Activated CD4-positive, alpha-beta memory T cell treated with anti-CD3 and anti-CD28 coated beads, Interleukin-2, amount 10 ng/mL, durations not matched to agents 7 days and 5 days (primary cell): Measurements from ENCODE around the gene APBA2. TPM values are rescaled to one million over a fixed set of nuclear protein-coding genes. Genes with fewer than 3 reads are reported as not detected.

ENCODE experiments used
- CTCF ChIA-PET: fragments of 350-600 bp; sonication (Branson Sonifier 250); formaldehyde crosslinking; loops from one replicate; lab custom pipeline; 2021; ENCODE audit warnings: antibody characterized with exemption, inconsistent platforms; lab: Charles Lee
- POLR2A ChIA-PET: fragments of 350-600 bp; sonication (Branson Sonifier 250); formaldehyde crosslinking; loops from one replicate; lab custom pipeline; 2021; ENCODE audit warnings: antibody characterized with exemption; lab: Charles Lee
- DNase-seq: peaks from one replicate; pipeline ENCODE4 v3.0.0-alpha.2; 2020
- H3K27ac Mint-ChIP-seq: one replicate; pipeline ENCODE4 v1.8.0; 2021; ENCODE audit warnings: mild to moderate bottlenecking, mixed read lengths
- H3K27me3 Mint-ChIP-seq: one replicate; pipeline ENCODE4 v1.8.0; 2021; ENCODE audit warnings: mixed read lengths
- H3K36me3 Mint-ChIP-seq: one replicate; pipeline ENCODE4 v1.8.0; 2021; ENCODE audit warnings: low read depth, mixed read lengths
- H3K4me1 Mint-ChIP-seq: one replicate; pipeline ENCODE4 v1.8.0; 2021; ENCODE audit warnings: mixed read lengths
- H3K4me3 Mint-ChIP-seq: one replicate; pipeline ENCODE4 v1.8.0; 2021; ENCODE audit warnings: mild to moderate bottlenecking, mixed read lengths
- H3K9me3 Mint-ChIP-seq: one replicate; pipeline ENCODE4 v1.8.0; 2021; ENCODE audit warnings: mixed read lengths
- total RNA-seq, 2 experiments: library from RNA; stranded (reverse); gene quantifications; one replicate each; pipeline ENCODE4 v1.2.3, GENCODE V29; 2021

APBA2 gene
- total RNA-seq, 2 experiments from 2014 or later = 0.81 to 0.93 TPM

GRCh38 chr15:28903555-28903954 is 17.8 kb downstream of the APBA2 start:
- H3K4me1 Mint-ChIP-seq = no peaks in the 10 kb centered on the region
- ChIA-PET POLR2A (no interaction called here), CTCF (no interaction called here)
- H3K9me3 Mint-ChIP-seq = no peaks in the 10 kb centered on the region
- no peak overlapping the region for H3K4me3 Mint-ChIP-seq
- H3K36me3 Mint-ChIP-seq = no peaks in the 10 kb centered on the region
- H3K27ac Mint-ChIP-seq = no peak overlapping the region
- H3K27me3 Mint-ChIP-seq = no peaks in the 10 kb centered on the region
- DNase-seq = no peak

DNA sequence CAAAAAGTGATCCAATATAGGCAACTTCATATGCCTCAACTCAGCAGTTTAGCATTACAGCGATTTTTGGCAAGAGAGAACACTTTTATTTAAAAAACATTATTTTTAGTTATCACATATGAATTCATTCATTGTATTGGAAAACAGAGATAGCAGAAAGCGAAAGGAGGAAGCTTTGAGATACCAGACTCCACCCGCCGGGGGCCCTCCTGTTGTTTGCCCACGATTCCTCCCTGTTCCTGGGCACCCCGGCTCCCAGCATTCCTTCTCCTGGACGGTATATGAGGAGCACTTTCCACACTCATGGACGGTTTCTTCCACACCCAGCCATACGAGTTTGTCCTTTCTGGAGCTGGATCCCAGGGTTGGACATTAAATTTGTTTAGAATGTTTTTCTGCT is 18.2 kb downstream of the APBA2 start:
- no peak for DNase-seq
- no peaks in the 10 kb centered on the region for H3K36me3 Mint-ChIP-seq
- no peaks in the 10 kb centered on the region for H3K27me3 Mint-ChIP-seq
- no peak overlapping the region for H3K27ac Mint-ChIP-seq
- ChIA-PET POLR2A (no interaction called here), CTCF (no interaction called here)
- H3K4me3 Mint-ChIP-seq = no peak overlapping the region
- H3K4me1 Mint-ChIP-seq = no peaks in the 10 kb centered on the region
- no peaks in the 10 kb centered on the region for H3K9me3 Mint-ChIP-seq

DNA sequence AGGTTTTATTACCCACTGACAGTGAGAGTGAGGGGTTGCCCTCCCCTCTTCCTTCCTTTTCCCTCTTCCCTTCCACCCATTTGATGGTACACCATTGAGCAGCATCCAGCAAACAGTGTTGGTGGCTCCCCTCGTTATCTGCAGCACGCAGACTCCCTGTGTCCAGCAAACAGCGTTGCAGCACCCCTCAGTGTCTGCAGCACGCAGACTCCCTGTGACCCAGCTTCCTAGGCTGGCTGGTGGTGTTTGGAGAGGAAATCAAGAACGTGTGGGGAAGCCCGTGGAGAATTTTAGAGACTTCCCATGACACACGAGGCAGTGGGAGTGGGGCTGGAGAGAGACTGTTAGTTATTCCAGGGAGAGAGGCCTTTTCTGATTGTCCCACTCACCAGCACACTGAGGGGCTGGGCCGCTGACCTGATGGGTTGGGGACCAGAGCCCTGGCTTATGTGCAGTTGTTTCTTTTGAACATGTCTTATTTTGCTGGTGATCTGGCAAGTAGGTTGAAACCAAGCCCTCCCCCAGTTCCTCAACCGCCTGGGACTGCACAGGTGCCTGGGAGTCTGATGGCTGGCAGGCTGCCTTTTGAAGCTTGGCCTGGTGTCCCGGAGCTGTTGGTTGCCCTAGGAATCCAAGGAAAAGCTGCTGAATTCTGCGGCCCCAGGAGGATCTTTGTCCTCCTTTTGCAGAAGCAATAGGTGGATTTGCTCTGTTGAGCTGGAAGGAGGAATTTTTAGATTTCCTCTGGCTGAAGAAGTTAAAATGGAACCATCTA is 19.0 kb downstream of the APBA2 start:
- ChIA-PET POLR2A (no interaction called here), CTCF (no interaction called here)
- Mint-ChIP-seq H3K27ac (no peak overlapping the region), H3K9me3 (no peaks in the 10 kb centered on the region), H3K36me3 (no peaks in the 10 kb centered on the region), H3K27me3 (no peaks in the 10 kb centered on the region), H3K4me1 (no peaks in the 10 kb centered on the region), H3K4me3 (no peak overlapping the region)
- DNase-seq = no peak

GRCh38 chr15:28907338-28907960 is 21.7 kb downstream of the APBA2 start:
- H3K9me3 Mint-ChIP-seq = no peaks in the 10 kb centered on the region
- H3K4me1 Mint-ChIP-seq = no peaks in the 10 kb centered on the region
- DNase-seq = no peak
- POLR2A ChIA-PET = no interaction called here
- no peaks in the 10 kb centered on the region for H3K36me3 Mint-ChIP-seq
- H3K27ac Mint-ChIP-seq = no peak overlapping the region
- CTCF ChIA-PET = interaction anchor here (0.7 kb wide), 1 partner anchor 29 kb away, joined by 3 read pairs; no protein-coding TSS in a partner anchor
- no peak overlapping the region for H3K4me3 Mint-ChIP-seq
- no peaks in the 10 kb centered on the region for H3K27me3 Mint-ChIP-seq

- ChIA-PET POLR2A (no interaction called here), CTCF (no interaction called here)
- Mint-ChIP-seq H3K27me3 (no peaks in the 10 kb centered on the region), H3K4me1 (no peaks in the 10 kb centered on the region), H3K9me3 (no peaks in the 10 kb centered on the region), H3K4me3 (no peak overlapping the region), H3K36me3 (no peaks in the 10 kb centered on the region), H3K27ac (no peak overlapping the region)
- DNase-seq = no peak
Observed at GRCh38 chr15:28909958-28910500, 24.3 kb downstream of the APBA2 start.

DNA sequence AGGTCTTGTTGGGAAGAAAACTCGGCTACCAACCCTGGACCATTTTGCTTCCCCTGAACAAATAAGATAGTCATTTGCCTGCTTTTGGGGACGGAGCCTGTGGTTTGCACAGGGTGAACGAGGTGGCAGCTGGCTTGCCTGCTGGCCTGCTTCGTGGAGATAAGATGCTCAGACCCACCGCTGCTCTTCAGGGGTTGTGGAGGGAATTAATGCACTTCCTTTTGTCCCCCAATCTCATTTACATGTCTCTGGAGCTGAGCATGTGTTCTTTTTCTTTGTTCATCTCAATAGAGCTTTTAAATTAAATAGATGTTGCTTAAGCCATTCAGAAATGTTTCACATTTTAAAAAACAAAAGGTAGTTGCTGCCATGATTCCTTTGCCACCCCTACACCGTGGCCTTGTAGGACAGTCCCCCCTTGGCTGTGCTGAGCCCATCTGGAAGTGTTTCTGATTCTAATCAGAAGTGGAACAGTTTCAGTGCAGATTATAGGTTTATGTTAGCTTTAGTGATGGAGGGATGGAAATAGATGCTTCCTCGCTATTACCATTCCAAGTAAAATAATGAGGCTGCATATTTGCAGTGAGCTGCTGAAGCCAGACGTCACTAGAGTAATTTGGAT is 25.6 kb downstream of the APBA2 start:
- Mint-ChIP-seq H3K9me3 (no peaks in the 10 kb centered on the region), H3K27me3 (no peaks in the 10 kb centered on the region), H3K27ac (no peak overlapping the region), H3K4me3 (no peak overlapping the region), H3K4me1 (no peaks in the 10 kb centered on the region), H3K36me3 (no peaks in the 10 kb centered on the region)
- DNase-seq = no peak
- ChIA-PET POLR2A (no interaction called here), CTCF (no interaction called here)

GRCh38 chr15:28912422-28912821 is 26.6 kb downstream of the APBA2 start:
- H3K36me3 Mint-ChIP-seq = no peaks in the 10 kb centered on the region
- no peak overlapping the region for H3K27ac Mint-ChIP-seq
- no peak overlapping the region for H3K4me3 Mint-ChIP-seq
- POLR2A ChIA-PET = no interaction called here
- no peak for DNase-seq
- H3K9me3 Mint-ChIP-seq = no peaks in the 10 kb centered on the region
- CTCF ChIA-PET = interaction anchor here (1.0 kb wide), 1 partner anchor 9 kb away, joined by 3 read pairs; no protein-coding TSS in a partner anchor
- no peaks in the 10 kb centered on the region for H3K4me1 Mint-ChIP-seq
- no peaks in the 10 kb centered on the region for H3K27me3 Mint-ChIP-seq

- DNase-seq = no peak
- no peak overlapping the region for H3K4me3 Mint-ChIP-seq
- H3K4me1 Mint-ChIP-seq = no peaks in the 10 kb centered on the region
- H3K27me3 Mint-ChIP-seq = no peaks in the 10 kb centered on the region
- H3K9me3 Mint-ChIP-seq = no peaks in the 10 kb centered on the region
- H3K36me3 Mint-ChIP-seq = no peaks in the 10 kb centered on the region
- CTCF ChIA-PET = interaction anchor here (1.0 to 1.7 kb wide), 2 partner anchors 8 to 62 kb away, joined by 3 to 5 read pairs; no protein-coding TSS in a partner anchor
- POLR2A ChIA-PET = no interaction called here
- H3K27ac Mint-ChIP-seq = no peak overlapping the region
Observed at GRCh38 chr15:28913171-28913765, 27.5 kb downstream of the APBA2 start.

DNA sequence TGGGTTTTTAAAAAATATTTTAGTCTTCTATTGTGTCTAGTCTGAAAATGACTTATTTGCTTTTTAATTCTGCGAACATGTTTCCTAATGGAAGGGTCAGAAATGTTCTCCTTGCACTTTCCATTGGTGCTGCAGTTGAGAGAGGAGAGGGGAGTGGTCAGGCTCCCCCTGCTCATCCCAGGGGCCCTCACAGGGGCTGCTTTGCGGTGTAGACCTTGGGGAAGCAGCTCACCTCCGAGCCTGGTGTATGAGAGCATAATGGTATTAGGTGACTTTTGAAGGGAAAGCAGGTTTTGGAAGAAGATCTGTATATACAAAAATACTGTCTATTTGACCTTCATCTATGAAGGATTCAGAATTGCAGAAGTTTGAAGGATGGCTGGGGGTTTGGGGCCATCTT is 28.3 kb downstream of the APBA2 start:
- H3K27ac Mint-ChIP-seq = no peak overlapping the region
- H3K4me1 Mint-ChIP-seq = peaks cover 2% of the 10 kb centered on the region
- no peaks in the 10 kb centered on the region for H3K9me3 Mint-ChIP-seq
- ChIA-PET POLR2A (no interaction called here), CTCF (interaction anchor here (1.7 kb wide), 1 partner anchor 61 kb away, joined by 5 read pairs; no protein-coding TSS in a partner anchor)
- H3K36me3 Mint-ChIP-seq = no peaks in the 10 kb centered on the region
- no peak for DNase-seq
- H3K27me3 Mint-ChIP-seq = no peaks in the 10 kb centered on the region
- H3K4me3 Mint-ChIP-seq = no peak overlapping the region

- ChIA-PET CTCF (interaction anchor here (1.7 kb wide), 1 partner anchor 60 kb away, joined by 5 read pairs; no protein-coding TSS in a partner anchor), POLR2A (no interaction called here)
- Mint-ChIP-seq H3K4me1 (peaks cover 5% of the 10 kb centered on the region), H3K36me3 (no peaks in the 10 kb centered on the region), H3K4me3 (no peak overlapping the region), H3K9me3 (no peaks in the 10 kb centered on the region), H3K27me3 (no peaks in the 10 kb centered on the region), H3K27ac (no peak overlapping the region)
- no peak for DNase-seq
Observed at GRCh38 chr15:28914483-28915023, 28.8 kb downstream of the APBA2 start.

- peaks cover 12% of the 10 kb centered on the region for H3K4me1 Mint-ChIP-seq
- no peaks in the 10 kb centered on the region for H3K9me3 Mint-ChIP-seq
- no peak for DNase-seq
- H3K4me3 Mint-ChIP-seq = no peak overlapping the region
- no peaks in the 10 kb centered on the region for H3K36me3 Mint-ChIP-seq
- CTCF ChIA-PET = no interaction called here
- H3K27ac Mint-ChIP-seq = no peak overlapping the region
- POLR2A ChIA-PET = no interaction called here
- no peaks in the 10 kb centered on the region for H3K27me3 Mint-ChIP-seq
Observed at GRCh38 chr15:28915041-28915810, 29.5 kb downstream of the APBA2 start.

DNA sequence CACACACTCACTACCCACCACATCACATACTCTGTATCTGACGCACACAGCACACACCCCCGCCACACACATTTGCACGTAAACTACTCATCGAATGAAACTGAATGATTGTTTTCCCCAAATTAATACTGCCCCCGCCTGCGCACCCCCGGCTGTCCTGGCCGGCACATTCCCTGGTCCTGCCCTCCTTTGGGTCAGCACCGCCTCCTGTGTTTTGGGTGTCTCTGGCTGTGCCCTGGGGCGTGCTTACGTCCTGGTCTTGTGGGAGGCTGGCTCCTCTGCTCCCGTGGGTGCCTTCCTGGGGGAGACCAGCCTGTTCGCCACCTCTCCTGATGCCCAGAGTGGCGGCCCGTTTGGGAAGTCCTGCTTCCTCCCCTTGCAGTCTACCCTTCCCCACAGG is 30.2 kb downstream of the APBA2 start:
- H3K36me3 Mint-ChIP-seq = no peaks in the 10 kb centered on the region
- H3K9me3 Mint-ChIP-seq = no peaks in the 10 kb centered on the region
- no peaks in the 10 kb centered on the region for H3K27me3 Mint-ChIP-seq
- no peak overlapping the region for H3K4me3 Mint-ChIP-seq
- DNase-seq = no peak
- ChIA-PET POLR2A (no interaction called here), CTCF (no interaction called here)
- H3K27ac Mint-ChIP-seq = no peak overlapping the region
- H3K4me1 Mint-ChIP-seq = peaks cover 18% of the 10 kb centered on the region
